Right atrium auricular region (tissue), 2 donors: ENCODE data around the gene CCT7. TPM values are rescaled to one million over a fixed set of nuclear protein-coding genes. Genes with fewer than 3 reads are reported as not detected.
"Not testable (repeated sequence)": the region's sequence is repeated elsewhere in the genome, so short reads cannot be mapped to it uniquely, and the experiment has no call there.

Experiments used
- DNase-seq: peaks from one replicate; pipeline ENCODE4 v3.0.0-alpha.2; 2019; ENCODE audit warnings: low spot score
- H3K27ac ChIP-seq, 2 donors: fragments of 200-600 bp; sonication (generic); 1 replicate in 1 of 2; 2 replicates in 1 of 2; pipeline ENCODE4 v1.5.1; 2016 to 2019
- H3K27me3 ChIP-seq, 2 donors: fragments of 200-600 bp; sonication (generic); one replicate each; pipeline versions ENCODE4 v1.5.1 to v1.6.0; 2017 to 2019
- H3K36me3 ChIP-seq: fragments of 200-600 bp; sonication (generic); one replicate; pipeline ENCODE4 v1.5.1; 2016
- H3K4me1 ChIP-seq, 2 donors: fragments of 200-600 bp; sonication (generic); one replicate each; pipeline versions ENCODE4 v1.5.1 to v1.6.0; 2017 to 2019
- H3K4me3 ChIP-seq, 2 donors: fragments of 200-600 bp; sonication (generic); 1 replicate in 1 of 2; 2 replicates in 1 of 2; pipeline ENCODE4 v1.5.1; 2017 to 2019; ENCODE audit warnings: mild to moderate bottlenecking in 1 of 2, moderate library complexity in 1 of 2
- H3K9me3 ChIP-seq, 2 donors: fragments of 200-600 bp; sonication (generic); one replicate each; pipeline ENCODE4 v1.5.1; 2019
- CTCF ChIP-seq, 2 donors: fragments of 200-600 bp; sonication (generic); IDR thresholded peaks; one replicate each; pipeline ENCODE4 v1.5.1; 2019; ENCODE audit warnings: antibody characterized with exemption in 2 of 2
- total RNA-seq, 2 donors: library from RNA; depleted of rRNA; stranded (reverse); fragments of >200 nt; gene quantifications; one replicate each; pipeline ENCODE4 v1.1.0, GENCODE V29; 2016

CCT7 gene
- total RNA-seq = 100 to 1,000 TPM; 154 to 191 TPM

- Histone ChIP-seq H3K27me3 (no peaks in the 10 kb centered on the region), H3K9me3 (no peaks in the 10 kb centered on the region), H3K4me1 (peaks cover 0 to 43% of the 10 kb centered on the region in 2 donors), H3K36me3 (peaks cover 10% of the 10 kb centered on the region), H3K4me3 (peak within 1 kb of the TSS; percentile 73 to 87), H3K27ac (peak within 1 kb of the TSS; percentile 92 to 95)
- no peak for TF ChIP-seq CTCF (IDR thresholded peaks at IDR 0.05)
- DNase-seq = peak; percentile 92
These were observed at the start of gene CCT7 for GRCh38 chr2:73233932-73234832. TSS of gene CCT7 (plus strand) at chr2:73234308. CDS start at chr2:73234379, 71 bp downstream.

DNA sequence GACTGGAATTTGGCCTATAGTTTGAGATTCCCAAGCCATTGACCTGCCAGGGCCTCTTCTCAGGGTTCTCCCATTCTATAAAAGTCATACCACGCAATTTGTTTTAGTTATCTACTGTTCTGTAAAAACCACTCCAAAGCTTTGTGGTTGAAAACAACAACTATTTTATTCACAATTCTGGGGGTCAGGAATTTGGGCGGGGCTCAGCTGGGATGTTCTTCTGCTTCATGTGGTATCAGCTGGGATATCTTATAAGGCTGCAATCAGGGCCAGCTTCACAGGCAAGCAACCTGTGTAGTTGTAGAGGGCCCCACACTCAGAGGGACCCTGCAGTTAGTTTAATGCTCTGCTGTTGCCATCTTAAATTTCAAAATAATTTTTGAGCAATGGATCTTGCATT, 48.1 kb upstream of the CCT7 start:
- no peak for DNase-seq
- H3K4me1 ChIP-seq = no peaks in the 10 kb centered on the region
- no peak for TF ChIP-seq CTCF (IDR thresholded peaks at IDR 0.05)

GRCh38 chr2:73187549-73187948, 46.6 kb upstream of the CCT7 start:
- DNase-seq = no peak
- no peak for TF ChIP-seq CTCF (IDR thresholded peaks at IDR 0.05)
- Histone ChIP-seq H3K27me3 (no peaks in the 10 kb centered on the region), H3K36me3 (no peaks in the 10 kb centered on the region), H3K4me3 (no peak overlapping the region), H3K9me3 (no peaks in the 10 kb centered on the region), H3K4me1 (no peaks in the 10 kb centered on the region), H3K27ac (no peak overlapping the region)

More for the DNA sequence above, 48.1 kb upstream of the CCT7 start:
- H3K9me3 ChIP-seq = no peaks in the 10 kb centered on the region
- no peak overlapping the region for H3K27ac ChIP-seq
- H3K27me3 ChIP-seq = no peaks in the 10 kb centered on the region
- no peak overlapping the region for H3K4me3 ChIP-seq
- H3K36me3 ChIP-seq = no peaks in the 10 kb centered on the region

GRCh38 chr2:73197579-73197978, 36.5 kb upstream of the CCT7 start:
- Histone ChIP-seq H3K4me3 (no peak overlapping the region), H3K4me1 (peaks cover 0 to 8% of the 10 kb centered on the region in 2 donors), H3K9me3 (no peaks in the 10 kb centered on the region), H3K36me3 (no peaks in the 10 kb centered on the region), H3K27me3 (peaks cover 4 to 15% of the 10 kb centered on the region in 2 donors), H3K27ac (no peak overlapping the region)
- DNase-seq = no peak
- no peak for TF ChIP-seq CTCF (IDR thresholded peaks at IDR 0.05)

GRCh38 chr2:73200281-73200680, 33.8 kb upstream of the CCT7 start:
- Histone ChIP-seq H3K4me1 (peaks cover 0 to 16% of the 10 kb centered on the region in 2 donors), H3K27me3 (peaks cover 11 to 31% of the 10 kb centered on the region in 2 donors)
- H3K27ac ChIP-seq, H3K36me3 ChIP-seq, DNase-seq, H3K9me3 ChIP-seq, H3K4me3 ChIP-seq: not testable (repeated sequence)

DNA sequence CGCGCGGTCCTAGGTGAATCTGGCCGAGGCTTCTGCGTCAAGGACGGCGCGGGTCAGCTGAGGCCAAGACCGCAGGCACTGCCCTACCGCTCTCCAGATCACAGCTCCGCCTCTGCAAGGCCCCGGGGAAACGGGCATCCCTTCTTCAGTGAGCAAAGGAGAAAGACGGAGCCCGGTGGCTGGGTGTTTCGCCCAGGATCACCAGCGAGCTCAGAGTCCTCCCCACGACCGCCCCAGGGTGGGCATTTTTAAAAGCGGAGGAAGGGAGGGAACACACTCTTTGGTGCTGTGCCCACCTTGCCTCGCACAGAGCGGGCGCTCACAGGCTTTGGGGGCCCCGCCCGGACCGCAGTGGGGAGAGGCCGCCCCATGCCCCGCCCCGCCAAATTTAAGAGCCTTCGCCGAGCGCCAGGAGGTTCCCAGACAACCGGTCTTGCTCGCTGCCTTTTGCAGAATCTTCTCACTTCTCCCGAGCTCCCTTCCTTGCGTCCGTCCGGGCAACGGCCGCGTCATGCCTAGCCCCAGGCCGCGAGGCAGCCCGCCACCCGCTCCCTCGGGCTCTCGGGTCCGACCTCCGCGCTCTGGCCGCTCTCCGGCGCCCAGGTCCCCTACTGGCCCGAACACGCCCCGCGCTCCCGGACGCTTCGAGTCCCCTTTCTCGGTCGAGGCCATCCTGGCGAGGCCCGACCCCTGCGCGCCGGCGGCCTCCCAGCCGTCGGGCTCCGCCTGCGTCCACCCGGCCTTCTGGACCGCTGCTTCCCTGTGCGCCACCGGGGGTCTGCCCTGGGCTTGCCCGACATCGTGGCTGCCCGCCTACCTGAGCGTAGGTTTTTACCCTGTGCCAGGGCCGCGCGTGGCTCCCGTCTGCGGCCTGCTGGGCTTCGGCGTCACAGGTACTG, 31.7 kb upstream of the CCT7 start, which contains the start of gene NOTO:
NOTO (plus strand) TSS at position 419 of the 899 bp plus-strand sequence; CDS start at position 512, 93 bp downstream.
- TF ChIP-seq CTCF (IDR thresholded peaks at IDR 0.05) = no peak
- Histone ChIP-seq H3K27me3 (peaks cover 11 to 31% of the 10 kb centered on the region in 2 donors), H3K27ac (no peak within 1 kb of the TSS), H3K36me3 (no peaks in the 10 kb centered on the region), H3K4me1 (peaks cover 0 to 16% of the 10 kb centered on the region in 2 donors), H3K9me3 (no peaks in the 10 kb centered on the region), H3K4me3 (peak within 1 kb of the TSS in 1 of 2 donors; percentile 39)
- no peak for DNase-seq
